Measurements from ENCODE around the gene UACA.

Gene UACA

GRCh38 chr15:70698836-70699390 lies 64.4 kb downstream of the UACA start:
- Histone ChIP-seq H3K27me3 (ENCODE audit: control insufficient read depth, insufficient read depth, low read length) (no peaks in the 10 kb centered on the region), H3K4me3 (ENCODE audit: low read length) (no peak overlapping the region), H3K4me1 (ENCODE audit: control insufficient read depth, insufficient read depth, low read length) (no peaks in the 10 kb centered on the region), H3K9me3 (ENCODE audit: control insufficient read depth, insufficient read depth, low read length) (no peaks in the 10 kb centered on the region), H3K27ac (ENCODE audit: low read length) (no peak overlapping the region), H3K36me3 (ENCODE audit: control insufficient read depth, insufficient read depth, low read length) (no peaks in the 10 kb centered on the region)
- no peak for DNase-seq (ENCODE audit: low read depth, low spot score)
- no CpG with 5 or more reads among the region's 3 CpGs for WGBS (ENCODE audit: insufficient coverage, insufficient read length)

DNA sequence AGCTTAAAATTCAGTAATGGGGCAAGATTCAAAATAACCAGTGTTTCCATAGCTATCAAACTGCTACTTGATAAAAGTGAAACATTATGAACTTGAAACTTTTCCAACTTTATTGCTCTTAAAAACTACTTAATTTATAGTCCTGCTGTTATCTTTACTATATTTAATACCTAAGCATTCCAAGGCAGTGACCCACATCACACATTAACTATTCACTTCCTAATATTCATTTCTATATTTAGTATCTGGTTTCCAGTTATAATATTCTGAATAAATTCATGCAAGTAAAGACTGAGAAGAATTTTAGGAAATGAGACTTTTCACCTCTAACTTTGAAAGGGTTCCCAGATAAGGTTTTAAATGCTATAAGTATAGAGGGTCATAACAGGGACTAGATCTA lies 64.9 kb downstream of the UACA start:
- Histone ChIP-seq H3K4me1 (ENCODE audit: control insufficient read depth, insufficient read depth, low read length) (no peaks in the 10 kb centered on the region), H3K36me3 (ENCODE audit: control insufficient read depth, insufficient read depth, low read length) (no peaks in the 10 kb centered on the region), H3K27me3 (ENCODE audit: control insufficient read depth, insufficient read depth, low read length) (no peaks in the 10 kb centered on the region), H3K4me3 (ENCODE audit: low read length) (no peak overlapping the region), H3K9me3 (ENCODE audit: control insufficient read depth, insufficient read depth, low read length) (no peaks in the 10 kb centered on the region), H3K27ac (ENCODE audit: low read length) (no peak overlapping the region)
- no peak for DNase-seq (ENCODE audit: low read depth, low spot score)

DNA sequence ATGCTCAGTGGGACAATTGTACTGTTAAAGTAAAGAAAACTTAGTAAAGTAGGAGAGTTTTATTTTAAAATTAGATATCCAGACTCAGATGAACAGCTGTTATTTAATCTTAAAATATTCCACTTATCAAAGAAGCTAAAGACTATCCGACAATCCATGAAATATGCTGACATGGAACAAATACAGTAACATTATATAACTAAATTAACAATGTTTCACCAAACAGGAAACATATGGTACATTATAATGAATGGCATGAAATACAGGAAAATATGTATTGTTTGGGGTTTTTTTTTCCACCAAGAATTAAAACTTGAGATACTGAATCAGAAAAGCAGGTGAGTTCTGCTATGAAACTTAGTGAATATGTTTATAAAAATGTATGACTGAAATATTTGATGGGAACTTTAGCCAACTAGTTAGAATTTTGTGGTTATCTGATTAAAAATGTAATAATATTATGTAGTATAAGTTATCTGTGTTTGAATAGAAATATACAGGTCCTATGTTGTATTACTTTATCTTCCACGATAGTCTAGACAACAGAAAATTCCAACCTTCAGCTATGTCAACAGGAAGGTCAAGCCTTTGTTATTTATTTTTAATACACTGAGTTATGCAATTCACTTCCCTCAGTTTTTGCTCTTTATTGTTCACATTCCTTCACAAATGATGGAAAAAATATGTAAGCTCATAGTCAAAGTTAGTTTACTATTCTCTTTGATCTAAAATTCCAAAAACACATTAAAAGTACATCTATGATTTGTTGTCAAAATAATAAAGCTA lies 72.7 kb downstream of the UACA start:
- Histone ChIP-seq H3K27me3 (ENCODE audit: control insufficient read depth, insufficient read depth, low read length) (no peaks in the 10 kb centered on the region), H3K27ac (ENCODE audit: low read length) (no peak overlapping the region), H3K9me3 (ENCODE audit: control insufficient read depth, insufficient read depth, low read length) (no peaks in the 10 kb centered on the region), H3K36me3 (ENCODE audit: control insufficient read depth, insufficient read depth, low read length) (no peaks in the 10 kb centered on the region), H3K4me3 (ENCODE audit: low read length) (no peak overlapping the region), H3K4me1 (ENCODE audit: control insufficient read depth, insufficient read depth, low read length) (no peaks in the 10 kb centered on the region)
- WGBS (ENCODE audit: insufficient coverage, insufficient read length): no CpG with 5 or more reads among the region's 2 CpGs
- DNase-seq (ENCODE audit: low read depth, low spot score): no peak

GRCh38 chr15:70690021-70690420 lies 73.3 kb downstream of the UACA start:
- H3K36me3 ChIP-seq (ENCODE audit: control insufficient read depth, insufficient read depth, low read length): no peaks in the 10 kb centered on the region
- no peaks in the 10 kb centered on the region for H3K9me3 ChIP-seq (ENCODE audit: control insufficient read depth, insufficient read depth, low read length)
- no peak overlapping the region for H3K27ac ChIP-seq (ENCODE audit: low read length)
- DNase-seq (ENCODE audit: low read depth, low spot score): no peak
- H3K27me3 ChIP-seq (ENCODE audit: control insufficient read depth, insufficient read depth, low read length): no peaks in the 10 kb centered on the region
- no CpG with 5 or more reads among the region's 2 CpGs for WGBS (ENCODE audit: insufficient coverage, insufficient read length)
- no peaks in the 10 kb centered on the region for H3K4me1 ChIP-seq (ENCODE audit: control insufficient read depth, insufficient read depth, low read length)
- H3K4me3 ChIP-seq (ENCODE audit: low read length): no peak overlapping the region

- WGBS (ENCODE audit: insufficient coverage, insufficient read length): no CpG with 5 or more reads among the region's 3 CpGs
- H3K4me3 ChIP-seq (ENCODE audit: low read length): no peak overlapping the region
- DNase-seq (ENCODE audit: low read depth, low spot score): no peak
- no peaks in the 10 kb centered on the region for H3K9me3 ChIP-seq (ENCODE audit: control insufficient read depth, insufficient read depth, low read length)
- H3K27me3 ChIP-seq (ENCODE audit: control insufficient read depth, insufficient read depth, low read length): no peaks in the 10 kb centered on the region
- no peaks in the 10 kb centered on the region for H3K36me3 ChIP-seq (ENCODE audit: control insufficient read depth, insufficient read depth, low read length)
- no peak overlapping the region for H3K27ac ChIP-seq (ENCODE audit: low read length)
- no peaks in the 10 kb centered on the region for H3K4me1 ChIP-seq (ENCODE audit: control insufficient read depth, insufficient read depth, low read length)
Measured at GRCh38 chr15:70687482-70687881, 75.9 kb downstream of the UACA start.

GRCh38 chr15:70680817-70681216 lies 82.5 kb downstream of the UACA start:
- no peaks in the 10 kb centered on the region for H3K36me3 ChIP-seq (ENCODE audit: control insufficient read depth, insufficient read depth, low read length)
- no peak for DNase-seq (ENCODE audit: low read depth, low spot score)
- no CpG with 5 or more reads among the region's 6 CpGs for WGBS (ENCODE audit: insufficient coverage, insufficient read length)
- H3K4me3 ChIP-seq (ENCODE audit: low read length): no peak overlapping the region
- no peaks in the 10 kb centered on the region for H3K27me3 ChIP-seq (ENCODE audit: control insufficient read depth, insufficient read depth, low read length)
- H3K27ac ChIP-seq (ENCODE audit: low read length): no peak overlapping the region
- H3K4me1 ChIP-seq (ENCODE audit: control insufficient read depth, insufficient read depth, low read length): no peaks in the 10 kb centered on the region
- H3K9me3 ChIP-seq (ENCODE audit: control insufficient read depth, insufficient read depth, low read length): no peaks in the 10 kb centered on the region

GRCh38 chr15:70679919-70680231 lies 83.5 kb downstream of the UACA start:
- H3K27me3 ChIP-seq (ENCODE audit: control insufficient read depth, insufficient read depth, low read length): no peaks in the 10 kb centered on the region
- H3K27ac ChIP-seq (ENCODE audit: low read length): no peak overlapping the region
- H3K9me3 ChIP-seq (ENCODE audit: control insufficient read depth, insufficient read depth, low read length): no peaks in the 10 kb centered on the region
- no peaks in the 10 kb centered on the region for H3K4me1 ChIP-seq (ENCODE audit: control insufficient read depth, insufficient read depth, low read length)
- H3K36me3 ChIP-seq (ENCODE audit: control insufficient read depth, insufficient read depth, low read length): no peaks in the 10 kb centered on the region
- DNase-seq (ENCODE audit: low read depth, low spot score): no peak
- no peak overlapping the region for H3K4me3 ChIP-seq (ENCODE audit: low read length)

- no peaks in the 10 kb centered on the region for H3K36me3 ChIP-seq (ENCODE audit: control insufficient read depth, insufficient read depth, low read length)
- H3K9me3 ChIP-seq (ENCODE audit: control insufficient read depth, insufficient read depth, low read length): no peaks in the 10 kb centered on the region
- DNase-seq (ENCODE audit: low read depth, low spot score): no peak
- H3K4me3 ChIP-seq (ENCODE audit: low read length): no peak overlapping the region
- H3K27me3 ChIP-seq (ENCODE audit: control insufficient read depth, insufficient read depth, low read length): no peaks in the 10 kb centered on the region
- no peak overlapping the region for H3K27ac ChIP-seq (ENCODE audit: low read length)
- no peaks in the 10 kb centered on the region; the same call in 1 of the 2 replicates for H3K4me1 ChIP-seq (ENCODE audit: control insufficient read depth, insufficient read depth, low read length)
Measured at GRCh38 chr15:70672081-70672480, 91.3 kb downstream of the UACA start.

DNA sequence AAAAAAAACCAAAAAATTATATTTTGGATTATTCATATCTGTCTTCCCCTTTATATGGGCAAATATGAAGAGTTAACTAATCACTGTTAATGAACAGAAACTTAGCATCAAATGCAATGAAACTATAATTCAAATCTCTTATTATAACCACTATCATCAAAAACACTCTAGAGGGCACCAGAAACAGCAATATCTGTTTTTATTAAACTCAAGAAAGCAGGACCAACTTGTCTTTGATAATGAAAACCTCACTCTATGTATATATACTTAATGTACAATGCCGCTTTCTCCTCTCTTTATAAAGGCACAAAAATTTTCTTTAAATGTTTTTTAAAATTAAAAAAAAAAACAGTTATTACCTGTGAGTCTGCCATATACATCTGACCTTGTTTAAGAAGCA lies 92.7 kb downstream of the UACA start:
- Histone ChIP-seq H3K36me3 (ENCODE audit: control insufficient read depth, insufficient read depth, low read length) (no peaks in the 10 kb centered on the region), H3K4me3 (ENCODE audit: low read length) (no peak overlapping the region), H3K4me1 (ENCODE audit: control insufficient read depth, insufficient read depth, low read length) (no peaks in the 10 kb centered on the region; the same call in 1 of the 2 replicates), H3K27ac (ENCODE audit: low read length) (no peak overlapping the region), H3K27me3 (ENCODE audit: control insufficient read depth, insufficient read depth, low read length) (no peaks in the 10 kb centered on the region), H3K9me3 (ENCODE audit: control insufficient read depth, insufficient read depth, low read length) (no peaks in the 10 kb centered on the region)
- no peak for DNase-seq (ENCODE audit: low read depth, low spot score)
- no CpG with 5 or more reads among the region's 1 CpG for WGBS (ENCODE audit: insufficient coverage, insufficient read length)

DNA sequence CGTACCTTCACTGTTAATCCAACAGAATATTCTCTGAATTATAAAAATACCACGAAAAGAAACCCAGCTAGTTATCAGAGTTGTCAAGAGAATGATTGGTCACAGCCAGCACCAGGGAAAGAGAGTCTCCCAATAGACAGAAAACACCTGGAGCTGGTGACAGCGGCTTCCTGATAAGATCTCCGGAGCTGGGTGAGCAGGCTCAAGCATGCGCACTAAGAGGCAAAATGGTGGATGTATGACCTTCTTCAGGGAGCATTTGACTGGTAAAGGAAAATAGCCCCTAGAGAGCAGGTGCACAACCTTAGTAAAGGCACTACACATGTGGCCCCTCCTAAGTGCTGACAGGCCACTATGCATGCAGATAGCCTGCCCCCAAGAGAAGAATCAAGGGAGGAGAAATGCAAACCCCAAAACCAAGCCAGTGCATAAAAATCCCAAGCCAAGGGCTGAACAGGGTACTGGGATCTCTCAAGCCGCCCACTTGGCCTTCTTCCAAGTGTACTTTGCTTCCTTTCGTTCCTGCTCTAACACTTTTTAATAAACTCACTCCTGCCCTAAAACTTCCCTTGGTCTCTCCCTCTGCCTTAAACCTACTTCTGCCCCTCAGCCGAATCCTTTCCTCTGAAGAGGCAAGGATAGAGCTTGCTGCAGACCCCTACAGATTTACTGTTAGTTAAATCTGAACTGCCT lies 93.2 kb downstream of the UACA start:
- Histone ChIP-seq H3K27ac (ENCODE audit: low read length) (no peak overlapping the region), H3K27me3 (ENCODE audit: control insufficient read depth, insufficient read depth, low read length) (no peaks in the 10 kb centered on the region), H3K4me1 (ENCODE audit: control insufficient read depth, insufficient read depth, low read length) (no peaks in the 10 kb centered on the region; the same call in 1 of the 2 replicates), H3K4me3 (ENCODE audit: low read length) (no peak overlapping the region), H3K9me3 (ENCODE audit: control insufficient read depth, insufficient read depth, low read length) (no peaks in the 10 kb centered on the region), H3K36me3 (ENCODE audit: control insufficient read depth, insufficient read depth, low read length) (no peaks in the 10 kb centered on the region)
- no peak for DNase-seq (ENCODE audit: low read depth, low spot score)
- WGBS (ENCODE audit: insufficient coverage, insufficient read length): no CpG with 5 or more reads among the region's 8 CpGs
